ENCODE data around the gene KIF13A.
"Not testable (repeated sequence)": the region's sequence is repeated elsewhere in the genome, so short reads cannot be mapped to it uniquely, and the experiment has no call there.

KIF13A gene

DNA sequence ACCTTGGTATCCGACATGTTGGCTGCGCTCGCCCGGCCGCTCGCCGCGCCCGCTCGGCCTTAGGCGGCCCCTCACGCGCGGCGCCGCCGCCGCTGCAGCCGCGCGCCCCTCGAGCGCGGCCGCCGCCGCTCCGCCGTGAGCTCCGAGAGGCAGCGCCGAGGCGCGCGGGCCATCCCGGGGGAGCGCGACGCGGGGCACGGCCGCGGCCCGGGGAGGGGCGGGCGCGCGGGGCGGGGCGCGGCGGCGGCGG, at the start of gene KIF13A:
TSS of gene KIF13A (minus strand) at position 189 of the 250 bp plus-strand sequence. CDS start at position 17, 172 bp downstream.
- intact Hi-C loops (cut with DNase I) = loop anchor here (5.0 to 10.0 kb wide), 5 partner anchors 120 to 283 kb away; partner anchors contain the start of genes DEK, NHLRC1 and NUP153
- DNase-seq = peak in 7 of 42 donors; percentile 10 to 61 (median 28)

DNA sequence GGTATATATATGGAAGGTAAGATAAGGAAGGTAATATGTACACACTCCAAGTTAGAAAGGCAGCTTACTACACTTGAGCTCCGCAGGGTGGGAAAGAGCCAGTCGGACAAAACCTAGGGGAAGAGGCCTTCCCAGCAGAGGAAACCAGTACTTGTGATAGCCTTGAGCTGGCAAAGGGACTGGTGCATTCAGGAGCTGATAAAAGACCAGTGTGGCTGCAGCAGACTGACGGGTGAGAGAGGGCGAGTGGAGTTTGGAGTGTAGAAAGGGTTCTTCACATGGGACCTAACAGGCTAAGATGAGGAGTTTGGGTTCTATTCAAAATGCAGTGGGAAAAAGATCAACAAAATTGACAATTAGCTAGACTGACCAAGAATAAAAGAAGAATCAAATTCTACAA, 49.3 kb upstream of the KIF13A start:
- DNase-seq = no peak
- intact Hi-C loops (cut with DNase I) = no loop called here

DNA sequence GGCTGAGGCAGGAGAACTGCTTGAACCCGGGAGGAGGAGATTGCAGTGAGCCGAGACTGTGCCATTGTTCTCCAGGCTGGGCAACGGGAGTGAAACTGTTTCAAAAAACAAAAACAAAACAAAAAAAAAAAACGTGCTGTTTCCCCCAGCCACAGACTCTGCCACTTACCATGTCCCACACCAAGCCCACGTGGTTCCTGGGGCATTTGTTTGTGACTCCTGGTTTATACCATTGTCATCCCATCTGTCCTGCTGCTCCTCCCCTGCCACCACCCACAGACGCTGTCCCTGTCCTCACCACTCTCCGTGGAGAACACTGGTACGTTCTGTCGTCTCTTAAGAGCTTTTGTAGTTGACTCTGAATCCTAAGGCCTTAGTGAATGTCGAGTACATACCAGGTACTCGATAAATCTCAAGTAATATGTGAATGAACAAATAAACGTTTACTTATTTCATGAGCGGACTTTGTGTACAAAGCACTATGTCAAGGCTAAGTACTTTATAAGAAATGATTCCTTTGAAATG, 48.0 kb upstream of the KIF13A start:
- intact Hi-C loops (cut with DNase I) = no loop called here

DNA sequence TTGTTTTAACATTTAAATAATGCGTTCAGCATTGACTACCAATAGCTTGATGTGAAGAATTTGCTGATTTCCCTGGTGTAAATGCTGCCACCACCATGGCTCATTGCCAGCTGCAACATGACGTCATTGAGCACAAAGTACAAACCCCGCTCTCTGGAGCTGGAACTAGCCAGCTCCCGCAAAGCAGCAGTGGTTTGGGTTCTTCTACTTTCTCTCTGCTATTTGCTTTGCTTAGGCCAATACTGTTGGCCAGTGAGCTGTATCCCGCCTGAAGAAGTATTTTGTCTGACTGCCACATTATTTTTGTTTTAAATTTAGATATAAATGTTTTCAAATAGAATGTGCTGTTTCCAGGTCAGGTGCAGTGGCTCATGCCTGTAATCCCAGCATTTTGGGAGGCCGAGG, 47.4 kb upstream of the KIF13A start:
- intact Hi-C loops (cut with DNase I) = no loop called here
- no peak for DNase-seq

More for the DNA sequence above, 48.0 kb upstream of the KIF13A start:
- no peak for DNase-seq

DNA sequence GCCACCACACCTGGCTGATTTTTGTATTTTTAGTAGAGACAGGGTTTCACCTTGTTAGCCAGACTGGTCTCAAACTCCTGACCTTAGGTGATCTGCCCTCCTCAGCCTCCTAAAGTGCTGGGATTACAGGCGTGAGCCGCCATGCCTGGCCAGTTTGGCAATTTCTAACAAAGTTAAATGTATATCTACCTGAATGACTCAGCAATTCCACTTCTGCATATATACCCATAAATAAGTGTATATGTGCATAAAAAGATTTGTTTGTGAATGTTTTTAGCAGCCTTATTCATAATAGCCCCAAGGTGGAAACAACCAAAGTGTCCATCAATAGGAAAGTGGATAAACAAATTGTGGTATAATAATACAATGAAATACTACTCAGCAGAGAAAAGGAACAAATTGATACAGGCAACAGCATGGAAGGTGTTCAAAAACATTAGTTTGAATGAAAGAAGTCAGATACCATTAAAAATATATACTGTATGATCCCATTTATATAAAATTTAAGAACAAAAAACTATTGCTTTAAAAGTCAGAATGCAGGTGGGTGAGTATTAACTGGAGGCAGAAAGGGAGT, 44.3 kb upstream of the KIF13A start:
- peak in 1 of 42 donors; percentile 3 for DNase-seq
- intact Hi-C loops (cut with DNase I) = no loop called here

DNA sequence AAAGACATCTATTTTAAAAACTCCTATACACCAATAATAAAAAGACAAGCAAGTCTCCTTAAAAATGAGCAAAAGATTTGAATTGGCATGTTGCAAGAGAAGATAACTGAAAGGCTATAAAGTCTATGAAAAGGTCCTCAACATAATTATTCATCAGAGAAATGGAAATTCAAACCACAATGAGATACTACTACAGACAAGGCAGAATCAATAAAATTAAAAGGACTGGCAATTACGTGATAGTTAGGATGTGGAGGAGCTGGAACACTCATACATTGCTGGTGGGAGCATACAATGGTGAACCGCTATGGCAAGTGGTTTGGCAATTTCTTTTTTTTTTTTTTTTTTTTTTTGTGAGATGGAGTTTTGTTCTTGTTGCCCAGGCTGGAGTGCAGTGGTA, 43.8 kb upstream of the KIF13A start:
- intact Hi-C loops (cut with DNase I) = no loop called here
- no peak for DNase-seq

DNA sequence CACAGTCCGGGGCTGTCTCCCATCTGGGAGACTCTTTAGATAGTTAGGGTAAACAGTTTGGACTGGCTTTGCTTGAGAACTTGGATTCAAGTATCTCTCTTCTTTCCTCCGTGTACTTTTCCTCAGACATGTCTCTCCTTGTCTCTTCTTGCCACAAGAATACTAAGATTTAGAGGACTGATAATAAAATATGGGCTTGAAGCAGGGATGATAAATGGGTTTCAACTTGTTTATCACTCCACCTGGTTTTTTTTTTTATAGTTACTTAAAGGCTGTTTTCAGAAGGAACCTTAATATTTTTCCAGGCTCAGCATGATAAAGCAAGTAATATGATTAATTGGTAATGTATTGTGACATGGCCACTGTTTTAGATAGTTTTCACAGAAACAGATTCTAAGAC, 40.9 kb upstream of the KIF13A start:
- DNase-seq = no peak
- intact Hi-C loops (cut with DNase I) = no loop called here

DNA sequence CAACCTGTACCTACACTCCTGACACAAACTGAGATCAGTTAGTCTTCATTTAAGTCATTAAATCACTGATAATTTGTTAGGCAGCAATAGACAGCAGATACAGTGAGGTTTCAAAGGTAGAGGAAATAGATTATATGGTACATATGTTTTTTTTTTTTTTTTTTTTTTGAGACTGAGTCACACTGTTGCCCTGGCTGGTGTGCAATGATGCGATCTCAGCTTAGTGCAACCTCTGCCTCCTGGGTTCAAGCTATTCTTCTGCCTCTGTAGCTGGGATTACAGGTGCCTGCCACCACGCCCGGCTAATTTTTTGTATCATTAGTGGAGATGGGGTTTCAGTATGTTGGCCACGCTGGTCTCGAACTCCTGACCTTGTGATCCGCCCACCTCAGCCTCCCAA, 38.2 kb upstream of the KIF13A start:
- intact Hi-C loops (cut with DNase I) = no loop called here

DNA sequence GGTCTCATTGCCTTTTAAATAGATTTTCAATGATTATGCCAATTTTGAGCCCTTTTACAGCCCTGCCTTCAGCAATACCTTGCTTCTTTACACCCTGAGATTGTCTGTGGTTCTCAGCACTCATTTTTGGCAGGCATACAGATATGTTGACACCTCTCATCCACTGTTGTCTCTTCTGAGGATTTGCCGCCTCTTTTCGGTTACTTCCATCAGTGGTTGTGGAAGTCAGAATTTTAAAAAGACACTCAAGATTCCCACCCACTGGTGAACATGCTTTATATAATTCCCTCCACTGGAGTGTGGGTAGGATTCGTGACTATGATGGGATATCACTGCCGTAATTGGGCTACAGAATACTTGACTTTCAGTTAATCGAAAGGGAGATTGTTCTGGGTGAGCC, 37.4 kb upstream of the KIF13A start:
- peak in 16 of 42 donors; percentile 13 to 66 (median 35) for DNase-seq
- intact Hi-C loops (cut with DNase I) = no loop called here

More for the DNA sequence above, 38.2 kb upstream of the KIF13A start:
- DNase-seq = peak in 1 of 42 donors; percentile 37

DNA sequence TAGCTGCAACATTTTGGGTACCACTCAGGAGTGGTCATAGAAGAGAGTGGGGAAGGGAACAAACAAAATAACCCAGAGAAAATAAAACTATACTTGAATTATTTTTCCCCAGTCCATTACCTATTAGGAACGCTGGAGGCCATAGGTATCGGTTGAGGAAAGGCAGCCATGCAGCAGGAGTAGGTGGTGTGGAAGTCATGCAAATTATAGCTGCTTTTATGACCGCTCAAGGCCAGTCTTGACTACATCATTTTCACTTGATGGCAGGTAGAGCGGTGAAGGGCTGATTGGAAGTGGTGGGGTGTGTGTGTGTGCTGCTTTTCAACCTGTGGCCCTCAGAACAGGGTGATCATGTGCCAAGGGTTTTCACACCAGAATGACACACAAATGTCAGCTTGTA, 36.5 kb upstream of the KIF13A start:
- peak in 1 of 42 donors; percentile 34 for DNase-seq

DNA sequence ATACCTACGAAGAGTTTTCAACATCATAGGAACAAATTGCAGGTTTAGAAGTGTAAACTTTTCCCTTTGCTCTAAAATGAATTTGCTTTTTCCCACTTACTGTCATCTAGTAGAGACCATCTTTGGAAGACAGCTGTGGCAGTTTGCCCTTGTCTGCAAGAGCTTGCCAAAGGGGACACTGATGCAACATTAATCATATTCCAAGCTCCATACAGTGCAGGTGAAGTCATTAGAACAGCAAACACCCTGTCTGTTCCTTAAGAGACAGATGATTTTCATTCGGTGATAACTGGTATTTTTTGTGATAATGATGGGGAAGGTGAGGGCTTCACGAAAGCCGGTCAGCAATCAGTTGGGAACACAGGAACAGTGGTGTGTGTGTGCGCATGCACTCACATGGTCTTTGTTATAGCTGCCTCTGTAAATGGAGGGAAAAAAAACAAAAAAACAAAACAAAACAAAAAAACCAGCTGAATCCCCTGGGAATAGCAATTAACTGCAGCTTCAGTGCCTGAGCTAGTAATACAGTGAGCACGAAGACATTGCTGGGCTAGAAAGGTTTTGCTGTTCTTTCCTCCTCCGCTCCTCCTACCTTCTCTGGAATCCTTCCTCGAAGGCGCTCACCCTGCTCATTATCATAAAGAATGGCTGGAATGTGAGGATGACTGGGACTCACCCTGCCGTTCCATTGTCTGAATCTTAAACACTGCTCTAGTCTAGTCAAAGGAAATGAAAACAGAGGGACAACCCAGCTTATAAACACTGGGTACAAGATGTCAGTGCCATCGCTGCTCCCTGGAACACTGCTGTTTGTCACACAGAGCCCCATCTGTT, 35.2 kb upstream of the KIF13A start:
- intact Hi-C loops (cut with DNase I) = no loop called here
- peak in 27 of 42 donors; percentile 12 to 78 (median 36) for DNase-seq

More for the DNA sequence above, 36.5 kb upstream of the KIF13A start:
- intact Hi-C loops (cut with DNase I) = no loop called here

DNA sequence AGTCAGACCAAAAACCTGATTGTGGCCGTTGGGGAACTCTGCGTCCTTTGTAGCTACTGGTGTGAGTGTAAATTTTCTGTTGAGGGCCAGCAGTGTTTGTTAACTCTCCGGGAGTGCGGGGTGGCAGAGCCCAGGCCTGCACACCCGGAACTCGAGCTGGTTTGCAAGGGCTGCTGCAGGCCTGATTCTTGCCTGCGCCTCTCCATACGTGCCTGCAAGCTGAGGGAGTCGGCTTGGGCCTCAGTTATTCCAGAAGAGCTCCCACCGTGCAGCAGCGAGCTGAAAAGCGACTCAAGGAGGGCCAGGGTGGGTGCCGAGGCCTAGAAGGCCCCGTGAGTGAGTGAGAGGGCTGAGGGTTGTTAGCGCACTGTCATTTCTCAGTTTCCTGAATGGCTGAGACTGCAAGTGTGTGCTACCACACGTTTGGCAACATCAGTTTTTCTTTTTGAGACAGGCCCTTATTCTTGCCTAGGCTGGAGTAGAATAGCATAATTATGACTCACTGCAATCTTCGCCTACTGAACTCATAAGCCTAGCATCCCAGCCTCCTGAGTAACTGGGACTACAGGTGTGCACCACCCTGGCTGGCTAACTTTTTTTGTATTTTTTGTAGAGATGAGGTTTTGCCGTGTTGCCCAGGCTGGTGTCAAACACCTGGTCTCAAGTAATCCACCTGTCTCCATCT, 33.9 kb upstream of the KIF13A start:
- DNase-seq = no peak
- intact Hi-C loops (cut with DNase I) = no loop called here

DNA sequence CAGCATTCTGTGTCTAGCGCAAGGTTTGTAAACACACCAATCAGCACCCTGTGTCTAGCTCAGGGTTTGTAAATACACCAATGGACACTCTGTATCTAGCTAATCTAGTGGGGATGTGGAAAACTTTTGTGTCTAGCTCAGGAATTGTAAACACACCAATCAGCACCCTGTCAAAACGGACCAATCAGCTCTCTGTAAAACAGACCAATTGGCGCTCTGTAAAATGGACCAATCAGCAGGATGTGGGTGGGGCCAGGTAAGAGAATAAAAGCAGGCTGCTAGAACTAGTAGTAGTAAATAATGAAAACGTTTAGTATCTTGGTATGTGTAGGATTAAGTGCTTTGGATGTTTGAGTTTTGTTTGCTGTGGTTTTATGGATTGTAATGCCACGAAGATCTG, 33.1 kb upstream of the KIF13A start:
- intact Hi-C loops (cut with DNase I); DNase-seq: not testable (repeated sequence)

DNA sequence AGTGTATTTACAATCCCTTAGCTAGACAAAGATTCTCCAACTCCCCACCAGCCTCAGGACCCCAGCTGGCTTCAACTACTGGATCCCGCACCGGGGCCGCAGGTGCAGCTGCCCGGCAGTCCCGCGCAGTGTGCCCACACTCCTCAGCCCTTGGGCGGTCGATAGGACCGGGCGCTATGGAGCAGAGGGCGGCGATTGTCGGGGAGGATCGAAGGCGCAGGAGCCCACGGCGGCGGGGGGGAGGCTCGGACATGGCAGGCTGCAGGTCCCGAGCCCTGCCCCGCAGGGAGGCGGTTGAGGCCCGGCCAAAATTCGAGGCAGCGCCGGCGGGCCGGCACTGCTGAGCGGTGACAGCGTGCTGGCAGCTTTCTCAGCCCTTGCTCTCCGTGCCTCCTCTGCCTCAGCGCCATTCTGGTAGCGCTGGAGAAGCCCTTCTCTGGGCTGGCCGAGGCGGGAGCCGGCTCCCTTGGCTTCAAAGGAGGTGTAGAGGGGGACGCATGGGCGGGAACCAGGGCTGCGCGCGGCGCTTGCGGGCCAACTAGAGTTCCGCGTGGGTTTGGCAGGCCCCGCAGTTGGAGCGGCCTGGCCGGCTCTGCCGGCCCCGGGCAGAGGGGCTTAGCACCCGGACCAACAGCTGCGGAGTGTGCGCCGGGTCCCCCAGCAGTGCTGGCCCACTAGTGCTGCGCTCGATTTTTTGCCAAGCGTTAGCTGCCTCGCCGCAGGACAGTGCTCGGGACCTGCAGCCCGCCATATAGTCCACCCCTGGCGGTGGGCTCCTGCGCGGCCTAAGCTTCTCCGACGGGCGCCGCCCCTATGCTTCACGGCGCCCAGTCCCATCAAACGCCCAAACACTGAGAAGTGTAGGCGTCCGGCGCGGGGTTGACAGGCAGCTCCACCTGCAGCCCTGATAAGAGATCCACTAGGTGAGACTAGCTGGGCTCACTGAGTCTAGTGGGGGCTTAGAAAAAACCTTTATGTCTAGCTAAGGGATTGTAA, 32.4 kb upstream of the KIF13A start:
- intact Hi-C loops (cut with DNase I) = no loop called here
- no peak for DNase-seq

DNA sequence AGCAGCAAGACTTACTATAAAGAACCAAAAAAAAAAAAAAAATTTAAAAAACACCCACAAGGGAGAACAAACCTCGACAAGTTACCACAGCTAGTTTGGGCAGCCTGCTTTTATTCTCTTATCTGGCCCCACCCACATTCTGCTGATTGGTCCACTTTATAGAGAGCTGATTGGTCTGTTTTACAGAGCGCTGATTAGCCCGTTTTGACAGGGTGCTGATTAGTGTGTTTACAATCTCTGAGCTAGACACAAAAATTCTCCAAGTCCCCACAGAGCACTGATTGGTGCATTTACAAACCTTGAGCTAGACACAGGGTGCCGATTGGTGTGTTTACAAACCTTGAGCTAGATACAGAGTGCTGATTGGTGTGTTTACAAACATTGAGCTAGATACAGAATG, 31.7 kb upstream of the KIF13A start:
- DNase-seq; intact Hi-C loops (cut with DNase I): not testable (repeated sequence)

DNA sequence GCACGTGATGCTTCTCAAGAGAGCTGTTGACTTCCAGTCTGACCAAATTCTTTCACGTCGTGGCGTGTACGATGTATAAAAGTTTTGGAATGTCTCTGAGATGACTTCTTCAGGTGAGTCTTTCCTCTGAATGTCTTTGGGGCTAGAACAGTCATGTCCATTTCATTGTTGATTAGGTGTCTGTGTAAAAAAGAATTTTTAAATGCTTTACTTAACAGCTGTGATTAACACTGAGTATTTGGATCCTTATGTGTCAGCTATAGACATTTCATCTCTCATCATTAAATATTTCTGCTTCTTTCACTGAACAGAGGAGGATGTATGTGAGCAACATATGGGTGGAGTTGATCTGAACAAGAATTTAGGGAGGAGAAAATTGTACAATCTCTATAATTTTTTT, 29.3 kb upstream of the KIF13A start:
- no peak for DNase-seq
- intact Hi-C loops (cut with DNase I) = no loop called here

DNA sequence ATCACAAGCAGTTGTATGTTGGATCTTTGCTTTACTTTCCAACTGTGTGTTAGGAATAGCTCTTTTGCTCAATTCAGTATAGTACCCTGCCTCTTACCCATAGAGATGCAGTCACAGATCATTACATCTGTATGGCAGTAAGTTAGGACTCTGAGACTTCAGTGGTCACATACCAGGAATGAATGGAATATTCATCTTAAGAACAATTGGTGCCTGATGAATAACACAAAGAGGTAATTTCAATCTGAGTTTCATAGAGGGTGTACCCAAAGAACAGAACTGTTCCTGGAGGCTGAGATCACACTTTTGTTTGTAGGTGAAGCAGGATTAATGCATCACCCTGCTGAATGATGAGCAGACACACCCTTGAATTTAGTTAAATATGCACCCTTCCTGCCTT, 28.7 kb upstream of the KIF13A start:
- DNase-seq = peak in 1 of 42 donors; percentile 38
- intact Hi-C loops (cut with DNase I) = no loop called here

DNA sequence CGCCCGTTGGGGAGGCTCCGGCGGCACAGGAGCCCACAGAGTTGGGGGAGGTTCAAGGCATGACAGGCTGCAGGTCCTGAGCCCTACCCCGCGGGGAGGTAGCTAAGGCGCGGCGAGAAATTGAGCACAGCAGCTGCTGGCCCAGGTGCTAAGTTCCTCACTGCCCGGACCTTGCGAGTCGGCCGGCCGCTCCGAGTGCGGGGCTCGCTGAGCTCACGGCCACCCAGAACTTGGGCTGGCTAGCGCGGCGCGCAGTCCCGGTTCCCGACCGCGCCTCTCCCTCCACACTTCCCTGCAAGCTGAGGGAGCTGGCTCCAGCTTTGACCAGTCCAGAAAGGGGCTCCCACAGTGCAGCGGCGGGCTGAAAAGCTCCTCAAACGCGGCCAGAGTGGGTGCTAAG, 23.9 kb upstream of the KIF13A start:
- intact Hi-C loops (cut with DNase I) = no loop called here
- no peak for DNase-seq

DNA sequence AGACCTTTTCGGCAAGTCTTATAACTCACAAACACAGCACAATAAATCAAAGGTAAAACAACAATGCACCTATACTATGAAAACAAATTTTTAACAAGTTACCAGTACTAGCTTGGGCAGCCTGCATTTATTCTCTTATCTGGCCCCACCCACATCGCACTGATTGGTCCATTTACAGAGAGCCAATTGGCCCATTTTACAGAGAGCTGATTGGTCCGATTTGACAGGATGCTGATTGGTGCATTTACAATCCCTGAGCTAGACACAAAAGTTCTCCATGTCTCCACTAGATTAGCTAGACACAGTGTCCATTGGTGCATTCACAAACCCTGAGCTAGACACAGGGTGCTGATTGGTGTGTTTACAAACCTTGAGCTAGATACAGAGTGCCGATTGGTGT, 23.1 kb upstream of the KIF13A start:
- DNase-seq; intact Hi-C loops (cut with DNase I): not testable (repeated sequence)
